Measurements from ENCODE around the gene PDILT. TPM values are rescaled to one million over a fixed set of nuclear protein-coding genes. Genes with fewer than 3 reads are reported as not detected.
"Not testable (repeated sequence)": the region's sequence is repeated elsewhere in the genome, so short reads cannot be mapped to it uniquely, and the experiment has no call there.

PDILT gene
- total RNA-seq, 2 donors from 2014 or later: not detected

- 40 to 43% methylated on average over 5 of the region's 5 CpGs for WGBS, 2 donors
These were observed 87.8 kb downstream of the PDILT start for GRCh38 chr16:20316715-20317114.

GRCh38 chr16:20315764-20316163 is 88.8 kb downstream of the PDILT start:
- peaks cover 32% of the 10 kb centered on the region for H3K4me1 ChIP-seq
- H3K36me3 ChIP-seq (replicated peaks in 1 of 2; ENCODE audit: insufficient read depth in 1 of 2, low read depth in 2 of 2): peaks cover 25 to 29% of the 10 kb centered on the region in 2 donors
- intact Hi-C loops (cut with DNase I): no loop called here
- H3K9me3 ChIP-seq: no peaks in the 10 kb centered on the region
- ATAC-seq (no peak), DNase-seq (peak in 2 of 4 donors; percentile 36 to 58)
- no peak overlapping the region for H3K4me3 ChIP-seq
- peak overlapping the region in 2 of 4 donors; percentile 28 to 34 for H3K27ac ChIP-seq
- WGBS, 2 donors: 64 to 70% methylated on average over 1 to 6 of the region's 6 CpGs
- H3K27me3 ChIP-seq: no peaks in the 10 kb centered on the region
- TF ChIP-seq POLR2A (IDR thresholded peaks at IDR 0.05): no peak

More at GRCh38 chr16:20316715-20317114, 87.8 kb downstream of the PDILT start:
- TF ChIP-seq POLR2A (IDR thresholded peaks at IDR 0.05) (no peak), CTCF (IDR thresholded peaks at IDR 0.05) (no peak)
- Histone ChIP-seq H3K9me3 (no peaks in the 10 kb centered on the region), H3K4me3 (no peak overlapping the region), H3K27me3 (no peaks in the 10 kb centered on the region), H3K36me3 (replicated peaks in 1 of 2; ENCODE audit: insufficient read depth in 1 of 2, low read depth in 2 of 2) (peaks cover 26 to 29% of the 10 kb centered on the region in 2 donors), H3K4me1 (peaks cover 41% of the 10 kb centered on the region), H3K27ac (peak overlapping the region in 3 of 4 donors; percentile 24 to 97 (median 41))
- no peak for ATAC-seq
- no peak for DNase-seq
- intact Hi-C loops (cut with DNase I): no loop called here

GRCh38 chr16:20314575-20314974 is 90.0 kb downstream of the PDILT start:
- Histone ChIP-seq H3K4me1 (peaks cover 21% of the 10 kb centered on the region), H3K36me3 (replicated peaks in 1 of 2; ENCODE audit: insufficient read depth in 1 of 2, low read depth in 2 of 2) (peaks cover 24 to 25% of the 10 kb centered on the region in 2 donors), H3K27ac (peak overlapping the region in 2 of 4 donors; percentile 28 to 37), H3K27me3 (no peaks in the 10 kb centered on the region), H3K9me3 (no peaks in the 10 kb centered on the region), H3K4me3 (no peak overlapping the region)
- intact Hi-C loops (cut with DNase I): no loop called here
- WGBS, 2 donors: 53 to 72% methylated on average over 3 of the region's 3 CpGs
- TF ChIP-seq CTCF (IDR thresholded peaks at IDR 0.05) (no peak), POLR2A (IDR thresholded peaks at IDR 0.05) (peak in 1 of 3 donors; percentile 15)
- no peak for ATAC-seq
- DNase-seq: peak in 2 of 4 donors; percentile 41 to 55

DNA sequence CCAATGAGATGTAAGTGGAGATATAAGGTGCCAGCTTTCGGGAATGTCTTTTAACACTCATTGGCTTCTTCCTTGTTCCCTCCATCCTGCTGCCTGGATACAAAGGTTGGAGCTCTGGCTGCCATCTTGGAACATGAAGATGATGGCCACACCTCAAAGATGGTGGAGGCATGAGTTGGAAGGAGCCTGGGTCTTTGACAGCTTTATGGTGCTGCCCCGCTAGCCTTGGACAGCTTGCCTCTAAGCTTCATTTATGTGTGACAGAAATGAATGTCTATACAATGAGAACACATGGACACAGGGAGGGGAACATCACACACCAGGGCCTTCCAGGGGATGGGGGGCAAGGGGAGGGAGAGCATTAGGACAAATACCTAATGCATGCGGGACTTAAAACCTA is 90.8 kb downstream of the PDILT start:
- peak; percentile 37 to 62 (median 50) for DNase-seq

DNA sequence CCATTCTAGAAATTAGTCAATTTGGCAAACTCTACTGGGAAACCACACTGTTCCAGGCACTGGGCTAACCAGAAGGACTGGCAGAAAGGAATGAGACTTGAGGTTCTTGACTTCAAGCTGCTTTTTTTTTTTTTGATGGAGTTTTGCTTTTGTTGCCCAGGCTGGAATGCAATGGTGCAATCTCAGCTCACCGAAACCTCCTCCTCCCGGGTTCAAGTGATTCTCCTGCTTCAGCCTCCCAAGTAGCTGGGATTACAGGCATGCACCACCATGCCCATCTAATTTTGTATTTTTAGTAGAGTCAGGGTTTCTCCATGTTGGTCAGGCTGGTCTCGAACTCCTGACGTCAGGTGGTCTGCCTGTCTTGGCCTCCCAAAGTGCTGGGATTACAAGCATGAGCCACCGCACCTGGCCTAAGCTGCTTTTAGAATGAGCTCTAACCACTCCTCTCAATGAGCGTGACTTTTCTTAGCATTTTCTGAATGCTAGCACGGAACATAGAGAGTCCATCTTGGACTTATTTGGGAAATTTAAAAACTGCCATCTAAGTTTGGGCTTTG is 91.9 kb downstream of the PDILT start:
- 66 to 79% methylated on average over 7 of the region's 7 CpGs for WGBS, 2 donors
- H3K27me3 ChIP-seq; ATAC-seq; H3K4me1 ChIP-seq; H3K9me3 ChIP-seq; H3K4me3 ChIP-seq; intact Hi-C loops (cut with DNase I): not testable (repeated sequence)
- peak; percentile 54 to 75 (median 63) for DNase-seq
- H3K27ac ChIP-seq: peak overlapping the region in 3 of 4 donors; percentile 20 to 56 (median 55)
- peaks cover 11 to 17% of the 10 kb centered on the region in 2 donors for H3K36me3 ChIP-seq (replicated peaks in 1 of 2; ENCODE audit: insufficient read depth in 1 of 2, low read depth in 2 of 2)

More for the DNA sequence above, 90.8 kb downstream of the PDILT start:
- ATAC-seq: no peak
- intact Hi-C loops (cut with DNase I): no loop called here
- no peaks in the 10 kb centered on the region for H3K9me3 ChIP-seq
- TF ChIP-seq POLR2A (IDR thresholded peaks at IDR 0.05) (no peak), CTCF (IDR thresholded peaks at IDR 0.05) (no peak)
- no peaks in the 10 kb centered on the region for H3K27me3 ChIP-seq
- H3K4me1 ChIP-seq: peaks cover 13% of the 10 kb centered on the region
- no peak overlapping the region for H3K4me3 ChIP-seq
- peaks cover 18 to 22% of the 10 kb centered on the region in 2 donors for H3K36me3 ChIP-seq (replicated peaks in 1 of 2; ENCODE audit: insufficient read depth in 1 of 2, low read depth in 2 of 2)
- WGBS, 2 donors: 54 to 66% methylated on average over 3 of the region's 3 CpGs
- peak overlapping the region in 2 of 4 donors; percentile 26 to 56 for H3K27ac ChIP-seq

DNA sequence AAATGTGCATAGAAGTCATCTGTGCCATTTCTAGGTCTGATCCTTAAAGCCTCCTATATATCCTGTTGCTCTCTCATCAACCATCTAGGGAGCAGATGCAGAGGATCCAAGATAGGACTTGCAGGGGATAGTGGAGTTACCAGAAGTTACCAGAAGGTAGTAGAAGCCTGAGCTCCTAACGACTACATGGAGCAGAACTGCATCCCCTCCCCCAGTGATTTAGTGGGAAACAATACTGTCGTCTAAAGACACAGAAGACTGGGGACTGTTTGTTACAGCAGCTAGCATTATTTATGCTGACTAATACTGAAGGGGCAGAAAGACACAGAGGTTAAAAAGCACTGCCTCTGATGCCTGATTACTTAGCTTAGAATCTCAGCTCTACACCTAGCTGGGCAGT is 93.0 kb downstream of the PDILT start:
- H3K4me3 ChIP-seq: no peak overlapping the region
- no peaks in the 10 kb centered on the region for H3K4me1 ChIP-seq
- peaks cover 6 to 13% of the 10 kb centered on the region in 2 donors for H3K36me3 ChIP-seq (replicated peaks in 1 of 2; ENCODE audit: insufficient read depth in 1 of 2, low read depth in 2 of 2)
- 28 to 32% methylated on average over 2 of the region's 2 CpGs for WGBS, 2 donors
- intact Hi-C loops (cut with DNase I): no loop called here
- ATAC-seq: no peak
- peak in 3 of 4 donors; percentile 56 to 78 (median 59) for DNase-seq
- H3K27me3 ChIP-seq: no peaks in the 10 kb centered on the region
- H3K9me3 ChIP-seq: no peaks in the 10 kb centered on the region
- no peak for TF ChIP-seq POLR2A (IDR thresholded peaks at IDR 0.05)
- TF ChIP-seq CTCF (IDR thresholded peaks at IDR 0.05): no peak
- peak overlapping the region; percentile 32 to 56 (median 44) for H3K27ac ChIP-seq

Data from body of pancreas (tissue), 4 donors.